MM.1S (cell line): Measurements from ENCODE around the gene FGFBP1.

ENCODE experiments used
- DNase-seq: peaks from one replicate; pipeline ENCODE4 v3.0.0-alpha.2; 2015
- H2AFZ ChIP-seq: fragments of 300-600 bp; sonication (generic); 2 replicates; pipeline ENCODE4 v1.6.0; 2016; ENCODE audit warnings: antibody characterized with exemption, low read length
- H3F3A ChIP-seq: fragments of 300-600 bp; sonication (generic); 2 replicates; pipeline ENCODE4 v1.6.1; 2016; ENCODE audit warnings: mild to moderate bottlenecking, antibody characterized with exemption, low read length, moderate library complexity, mixed read lengths; ENCODE audit not compliant: insufficient read depth
- H3K27ac ChIP-seq: fragments of 300-600 bp; sonication (generic); 2 replicates; pipeline ENCODE4 v1.5.1; 2016; ENCODE audit warnings: mild to moderate bottlenecking, low read length
- H3K27me3 ChIP-seq: fragments of 300-600 bp; sonication (generic); replicated peaks from 2 replicates; pipeline ENCODE4 v1.6.0; 2016; ENCODE audit warnings: low read length; ENCODE audit not compliant: insufficient read depth
- H3K36me3 ChIP-seq: fragments of 300-600 bp; sonication (generic); replicated peaks from 2 replicates; pipeline ENCODE4 v1.6.1; 2016; ENCODE audit warnings: mild to moderate bottlenecking, low read length, mixed read lengths; ENCODE audit not compliant: insufficient read depth
- H3K4me1 ChIP-seq: fragments of 300-600 bp; sonication (generic); 2 replicates; pipeline ENCODE4 v1.6.1; 2016; ENCODE audit warnings: low read length, mixed read lengths
- H3K4me2 ChIP-seq: fragments of 300-600 bp; sonication (generic); 2 replicates; pipeline ENCODE4 v1.6.0; 2016; ENCODE audit warnings: low read depth, low read length
- H3K4me3 ChIP-seq: fragments of 300-600 bp; sonication (generic); 2 replicates; pipeline ENCODE4 v1.5.1; 2016; ENCODE audit warnings: low read length, mixed read lengths
- H3K79me2 ChIP-seq: fragments of 300-600 bp; sonication (generic); 2 replicates; pipeline ENCODE4 v1.6.1; 2016; ENCODE audit warnings: mixed run types, low read length, mixed read lengths
- H3K9ac ChIP-seq: fragments of 300-600 bp; sonication (generic); 2 replicates; pipeline ENCODE4 v1.6.1; 2016; ENCODE audit warnings: low read length, mixed read lengths
- H3K9me2 ChIP-seq: fragments of 300-600 bp; sonication (generic); replicated peaks from 2 replicates; pipeline ENCODE4 v1.6.1; 2016; ENCODE audit warnings: mild to moderate bottlenecking, low read length, mixed read lengths; ENCODE audit not compliant: insufficient read depth
- H3K9me3 ChIP-seq: fragments of 300-600 bp; sonication (generic); replicated peaks from 2 replicates; pipeline ENCODE4 v1.6.1; 2016; ENCODE audit warnings: mild to moderate bottlenecking, low read length, mixed read lengths; ENCODE audit not compliant: insufficient read depth
- H4K20me1 ChIP-seq: fragments of 300-600 bp; sonication (generic); 2 replicates; pipeline ENCODE4 v1.6.1; 2016; ENCODE audit warnings: mild to moderate bottlenecking, low read length, moderate library complexity, mixed read lengths; ENCODE audit not compliant: insufficient read depth
- CTCF ChIP-seq: fragments of 300-600 bp; sonication (generic); IDR thresholded peaks from 2 replicates; pipeline ENCODE4 v1.5.1; 2016; ENCODE audit warnings: antibody characterized with exemption, low read length, mixed read lengths
- EZH2 ChIP-seq: fragments of 300-600 bp; sonication (generic); optimal IDR thresholded peaks from 2 replicates; pipeline ENCODE3; 2017; ENCODE audit warnings: low read depth, mild to moderate bottlenecking, antibody characterized with exemption, low read length, mixed read lengths
- EZH2phosphoT487 ChIP-seq: fragments of 300-600 bp; sonication (generic); IDR thresholded peaks from 2 replicates; pipeline ENCODE4 v1.6.1; 2018; ENCODE audit warnings: antibody characterized with exemption, low read length

Gene FGFBP1

GRCh38 chr4:15890246-15890829 is 48.2 kb downstream of the FGFBP1 start:
- no peaks in the 10 kb centered on the region for H3K9me2 ChIP-seq
- no peak overlapping the region for H3K9ac ChIP-seq
- no peak overlapping the region for H2AFZ ChIP-seq
- H3K4me3 ChIP-seq: no peak overlapping the region
- no peak for DNase-seq
- H3K27me3 ChIP-seq: no peaks in the 10 kb centered on the region
- TF ChIP-seq EZH2phosphoT487 (no peak), CTCF (no peak), EZH2 (no peak)
- no peaks in the 10 kb centered on the region for H3F3A ChIP-seq
- H4K20me1 ChIP-seq: no peaks in the 10 kb centered on the region
- no peak overlapping the region for H3K4me2 ChIP-seq
- H3K27ac ChIP-seq: no peak overlapping the region
- H3K9me3 ChIP-seq: no peaks in the 10 kb centered on the region
- H3K4me1 ChIP-seq: no peaks in the 10 kb centered on the region
- no peaks in the 10 kb centered on the region for H3K36me3 ChIP-seq
- H3K79me2 ChIP-seq: no peaks in the 10 kb centered on the region

DNA sequence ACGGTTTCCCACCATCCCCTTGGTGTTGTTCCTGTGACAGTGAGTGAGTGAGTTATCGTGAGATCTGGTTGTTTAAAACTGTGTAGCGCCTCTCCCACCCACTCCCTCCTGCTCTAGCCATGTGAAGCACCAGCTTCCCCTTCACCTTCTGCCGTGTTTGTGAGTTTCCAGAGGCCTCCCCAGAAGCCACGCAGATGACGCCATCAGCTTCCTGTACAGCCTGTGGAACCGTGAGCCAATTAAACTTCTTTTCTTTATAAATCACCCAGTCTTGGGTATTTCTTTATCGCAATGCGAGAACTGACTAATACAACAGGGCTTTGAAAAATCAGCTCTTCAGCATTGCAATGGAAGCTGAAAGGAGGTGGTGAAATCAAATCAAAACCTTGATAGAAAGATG is 50.0 kb downstream of the FGFBP1 start:
- no peaks in the 10 kb centered on the region for H3K9me2 ChIP-seq
- H3K4me1 ChIP-seq: no peaks in the 10 kb centered on the region
- no peak overlapping the region for H3K4me3 ChIP-seq
- H2AFZ ChIP-seq: no peak overlapping the region
- H3K36me3 ChIP-seq: no peaks in the 10 kb centered on the region
- no peaks in the 10 kb centered on the region for H3F3A ChIP-seq
- no peaks in the 10 kb centered on the region for H3K27me3 ChIP-seq
- no peak for DNase-seq
- no peak overlapping the region for H3K9ac ChIP-seq
- H4K20me1 ChIP-seq: no peaks in the 10 kb centered on the region
- no peaks in the 10 kb centered on the region for H3K9me3 ChIP-seq
- TF ChIP-seq EZH2phosphoT487 (no peak), CTCF (no peak), EZH2 (no peak)
- no peak overlapping the region for H3K4me2 ChIP-seq
- H3K79me2 ChIP-seq: no peaks in the 10 kb centered on the region
- no peak overlapping the region for H3K27ac ChIP-seq
